Skeletal muscle cell (primary cell): Measurements from ENCODE around the gene TTBK2.

Experiments used
- DNase-seq: peaks from one replicate; pipeline ENCODE4 v3.0.0-alpha.2; 2010; ENCODE audit warnings: low read depth
- H3K4me3 ChIP-seq: 2 replicates; pipeline ENCODE4 v1.5.1; 2011; ENCODE audit warnings: low read depth, mild to moderate bottlenecking, control low read depth, low read length, moderate library complexity

TTBK2 gene

GRCh38 chr15:42734076-42734672 is 186.4 kb downstream of the TTBK2 start:
- no peak for DNase-seq
- no peak overlapping the region for H3K4me3 ChIP-seq

GRCh38 chr15:42733027-42733426 is 187.6 kb downstream of the TTBK2 start:
- DNase-seq = no peak
- H3K4me3 ChIP-seq = no peak overlapping the region

GRCh38 chr15:42732095-42732827 is 188.3 kb downstream of the TTBK2 start:
- no peak for DNase-seq
- no peak overlapping the region for H3K4me3 ChIP-seq

GRCh38 chr15:42731461-42731860 is 189.1 kb downstream of the TTBK2 start:
- DNase-seq = no peak
- no peak overlapping the region for H3K4me3 ChIP-seq

- H3K4me3 ChIP-seq = no peak overlapping the region
- DNase-seq = no peak
Observed at GRCh38 chr15:42730536-42730935, 190.0 kb downstream of the TTBK2 start.

DNA sequence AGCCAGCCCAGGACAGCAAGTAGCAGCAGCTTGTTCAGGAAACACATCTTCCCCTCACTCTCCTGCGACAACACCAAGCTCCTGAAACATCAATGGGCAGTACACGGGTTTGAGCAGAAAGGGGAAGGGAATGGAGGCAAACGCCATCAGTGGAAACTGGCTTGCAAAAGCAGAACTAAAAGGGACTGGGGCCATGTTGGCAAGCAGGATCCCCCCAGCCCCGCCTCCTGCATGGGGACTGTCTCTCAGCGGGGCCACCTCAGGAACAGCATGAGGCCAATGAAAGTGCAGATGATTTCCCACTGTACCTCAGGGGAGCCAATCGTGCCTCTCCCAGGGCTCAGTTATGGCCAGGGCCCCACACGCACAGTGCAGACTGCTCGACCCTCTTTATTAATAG is 190.4 kb downstream of the TTBK2 start:
- no peak for DNase-seq
- H3K4me3 ChIP-seq = no peak overlapping the region

DNA sequence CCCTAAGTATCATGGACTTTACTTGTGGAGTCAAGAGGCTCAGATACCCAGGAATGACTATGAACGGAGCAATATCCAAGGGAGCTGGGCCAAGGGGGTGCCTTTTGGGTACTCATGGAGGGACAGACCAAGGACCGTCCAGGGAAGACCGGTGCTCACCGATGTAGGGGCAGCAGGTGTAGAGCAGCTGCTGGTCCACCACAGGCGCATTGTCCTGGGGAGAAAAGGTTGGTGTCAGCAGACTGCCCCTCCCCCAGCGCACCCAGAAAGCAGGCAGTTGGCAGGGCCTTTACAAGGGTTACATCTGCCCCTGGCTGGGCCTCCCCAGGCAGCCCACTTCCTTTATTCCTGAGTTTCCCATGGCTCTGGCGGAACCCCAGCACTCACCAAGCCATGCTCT is 191.2 kb downstream of the TTBK2 start:
- no peak for DNase-seq

GRCh38 chr15:42728972-42729371 is 191.6 kb downstream of the TTBK2 start:
- no peak overlapping the region for H3K4me3 ChIP-seq
- DNase-seq = no peak

More for the DNA sequence above, 191.2 kb downstream of the TTBK2 start:
- H3K4me3 ChIP-seq = no peak overlapping the region

DNA sequence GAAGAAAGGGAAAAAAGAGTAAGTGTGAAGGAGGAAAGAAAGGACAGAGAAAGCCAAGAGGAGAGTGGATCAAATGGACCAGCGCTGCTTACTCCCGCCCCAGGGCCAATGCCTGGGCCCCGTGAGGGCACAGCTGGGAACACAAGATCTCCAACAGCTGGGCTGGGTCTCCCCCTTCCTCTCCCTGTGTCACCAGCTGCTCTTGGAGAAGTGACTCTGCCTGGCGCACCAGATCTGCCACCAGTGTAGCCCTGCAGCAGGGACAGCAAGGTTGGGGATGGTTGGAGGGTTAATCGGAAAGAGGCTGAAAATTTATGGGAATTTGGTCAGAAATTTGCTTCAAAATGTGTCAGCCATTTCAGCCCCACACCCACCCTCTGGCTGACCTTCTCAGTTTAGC is 192.0 kb downstream of the TTBK2 start:
- no peak overlapping the region for H3K4me3 ChIP-seq
- DNase-seq = no peak

- DNase-seq = no peak
- no peak overlapping the region for H3K4me3 ChIP-seq
Observed at GRCh38 chr15:42727750-42728381, 192.7 kb downstream of the TTBK2 start.

- H3K4me3 ChIP-seq = no peak overlapping the region
- no peak for DNase-seq
Observed at GRCh38 chr15:42726114-42726513, 194.5 kb downstream of the TTBK2 start.

DNA sequence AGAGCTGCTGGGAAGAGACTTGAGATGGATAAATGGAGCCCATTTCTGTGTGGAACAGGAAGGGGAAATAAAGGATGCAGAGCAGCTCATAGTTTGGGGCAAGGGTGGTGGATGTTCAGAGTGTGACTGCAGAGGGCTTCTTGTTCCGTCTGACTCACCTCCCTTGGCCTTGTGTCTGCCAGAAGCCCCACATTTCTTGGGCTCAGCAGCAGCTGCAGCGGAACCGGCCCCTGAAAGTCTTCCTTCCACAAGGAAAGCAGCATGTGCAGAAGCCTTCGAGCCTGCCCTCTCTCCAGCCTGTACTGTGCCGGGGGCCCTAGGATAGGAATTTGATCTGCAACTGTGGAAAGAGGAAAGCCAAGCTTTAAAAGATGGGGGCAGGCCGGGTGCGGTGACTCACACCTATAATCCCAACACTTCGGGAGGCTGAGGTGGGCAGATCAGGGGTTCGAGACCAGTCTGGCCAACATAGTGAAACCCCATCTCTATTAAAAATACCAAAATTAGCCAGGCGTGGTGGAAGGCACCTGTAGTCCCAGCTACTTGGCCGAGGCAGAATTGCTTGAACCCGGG is 195.2 kb downstream of the TTBK2 start:
- DNase-seq = no peak
- no peak overlapping the region for H3K4me3 ChIP-seq

DNA sequence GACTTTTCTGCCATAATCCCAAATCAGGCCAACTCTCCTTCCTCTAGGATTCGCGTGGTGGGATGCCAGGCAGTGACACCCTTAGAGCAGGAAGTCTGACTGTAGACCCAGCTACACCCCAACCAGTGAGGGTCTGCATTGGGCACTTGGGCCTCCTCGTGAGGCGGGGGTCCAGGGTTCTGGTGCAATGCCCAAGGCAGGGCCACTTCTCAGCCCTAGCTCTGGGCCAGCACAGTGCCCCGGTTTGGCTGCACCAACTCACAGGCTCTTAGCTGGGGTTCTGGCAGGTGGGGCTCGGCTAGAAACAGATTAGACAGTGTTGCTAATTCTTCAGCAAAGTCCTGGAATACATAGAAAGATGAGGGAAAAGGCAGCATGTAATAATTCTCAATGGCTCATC is 196.3 kb downstream of the TTBK2 start:
- no peak overlapping the region for H3K4me3 ChIP-seq
- no peak for DNase-seq

- no peak overlapping the region for H3K4me3 ChIP-seq
- DNase-seq = no peak
Observed at GRCh38 chr15:42723068-42723467, 197.5 kb downstream of the TTBK2 start.

GRCh38 chr15:42721916-42722315 is 198.7 kb downstream of the TTBK2 start:
- H3K4me3 ChIP-seq = no peak overlapping the region
- no peak for DNase-seq

- DNase-seq = no peak
- no peak overlapping the region for H3K4me3 ChIP-seq
Observed at GRCh38 chr15:42721016-42721415, 199.6 kb downstream of the TTBK2 start.

DNA sequence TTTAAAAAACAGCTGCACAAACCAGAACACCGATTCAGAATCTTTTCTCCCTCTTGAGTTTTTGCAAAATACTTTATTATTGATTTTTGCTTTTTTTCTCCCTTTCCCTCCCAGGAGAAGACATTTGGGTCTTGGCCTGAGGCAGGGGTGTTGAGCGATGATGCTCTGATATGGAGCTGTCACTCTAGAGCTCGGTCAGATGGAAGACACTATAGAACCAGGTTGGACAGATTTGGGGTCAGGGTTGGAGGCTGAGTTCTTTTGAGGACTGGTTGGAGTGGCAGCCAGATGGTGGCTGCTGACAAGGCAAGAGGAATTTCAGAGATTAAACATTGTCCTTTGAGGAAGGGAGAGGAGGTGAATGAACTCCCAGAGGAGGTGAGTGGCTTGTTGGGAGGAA is 200.5 kb downstream of the TTBK2 start:
- H3K4me3 ChIP-seq = no peak overlapping the region
- DNase-seq = no peak

GRCh38 chr15:42719043-42719442 is 201.5 kb downstream of the TTBK2 start:
- no peak overlapping the region for H3K4me3 ChIP-seq
- DNase-seq = no peak

GRCh38 chr15:42716626-42717025 is 204.0 kb downstream of the TTBK2 start:
- DNase-seq = no peak

DNA sequence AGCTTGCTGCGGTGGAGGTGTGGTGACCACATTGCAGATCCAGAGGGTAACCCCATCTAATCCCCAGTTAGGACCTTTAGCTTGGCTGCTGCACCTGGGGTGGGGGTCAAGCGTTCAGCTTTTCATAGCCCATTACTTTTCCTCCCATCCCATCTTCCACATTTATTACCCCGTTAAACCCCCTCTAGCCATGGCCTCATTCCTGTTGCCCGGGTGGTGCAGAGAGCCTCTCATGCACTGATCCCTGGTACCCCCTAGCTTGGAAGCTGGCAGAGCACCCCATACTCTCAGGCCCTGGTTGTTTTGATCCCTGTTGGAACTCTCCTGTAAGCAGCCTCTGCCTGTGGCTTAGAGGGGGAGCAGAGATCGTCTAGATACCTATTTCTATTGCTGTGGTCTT is 204.5 kb downstream of the TTBK2 start:
- DNase-seq = no peak
- H3K4me3 ChIP-seq = no peak overlapping the region

More at GRCh38 chr15:42716626-42717025, 204.0 kb downstream of the TTBK2 start:
- no peak overlapping the region for H3K4me3 ChIP-seq

GRCh38 chr15:42712584-42712983 is 208.0 kb downstream of the TTBK2 start:
- DNase-seq = no peak
- no peak overlapping the region for H3K4me3 ChIP-seq
